Measurements from ENCODE around the gene COPRS.

- TF ChIP-seq POLR2A (IDR thresholded peaks at IDR 0.05), result no peak
- TF ChIP-seq CTCF (IDR thresholded peaks at IDR 0.05), result no peak
- TF ChIP-seq EP300 (IDR thresholded peaks at IDR 0.05), result no peak
Measured at GRCh38 chr17:31857920-31858641, 963 bp downstream of the COPRS start.
